ENCODE results near the gene AGO4.
"Not testable (repeated sequence)": the region's sequence is repeated elsewhere in the genome, so short reads cannot be mapped to it uniquely, and the experiment has no call there.

The AGO4 gene

DNA sequence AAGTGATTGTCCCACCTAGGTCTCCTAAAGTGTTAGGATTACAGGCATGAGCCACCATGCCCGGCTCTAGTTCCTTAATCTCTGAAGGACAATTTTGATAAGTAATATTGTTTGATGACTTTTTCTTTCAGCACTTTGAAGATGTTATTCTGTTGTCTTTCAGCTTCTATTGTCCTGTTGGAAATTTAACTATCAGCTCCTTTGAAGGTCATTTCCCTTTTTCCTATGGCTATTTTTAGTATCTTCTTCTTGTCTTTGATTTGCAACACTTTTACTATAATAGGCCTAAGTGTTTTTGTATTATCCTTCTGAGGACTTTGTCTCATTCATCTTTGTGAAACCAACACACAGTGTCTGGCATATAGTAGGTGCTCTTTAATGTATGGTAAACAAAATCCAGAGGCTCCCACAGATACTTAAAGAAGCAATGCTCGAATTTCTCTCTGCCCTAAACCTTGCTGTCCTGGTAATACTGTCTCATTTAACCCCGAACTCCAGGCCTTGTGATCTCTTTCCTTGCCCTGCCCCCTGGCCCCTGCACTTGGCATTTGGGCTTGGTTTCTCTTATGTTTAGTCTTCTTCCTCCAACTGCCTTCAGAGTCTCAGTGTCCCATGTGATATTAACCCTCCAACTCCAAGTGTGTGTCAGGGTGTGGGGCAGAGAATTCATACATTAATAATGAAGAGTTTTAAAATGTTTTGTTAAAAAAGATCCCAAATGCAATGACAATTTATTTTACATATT lies 56.2 kb downstream of the AGO4 start:
- TF ChIP-seq, protein P1, sequence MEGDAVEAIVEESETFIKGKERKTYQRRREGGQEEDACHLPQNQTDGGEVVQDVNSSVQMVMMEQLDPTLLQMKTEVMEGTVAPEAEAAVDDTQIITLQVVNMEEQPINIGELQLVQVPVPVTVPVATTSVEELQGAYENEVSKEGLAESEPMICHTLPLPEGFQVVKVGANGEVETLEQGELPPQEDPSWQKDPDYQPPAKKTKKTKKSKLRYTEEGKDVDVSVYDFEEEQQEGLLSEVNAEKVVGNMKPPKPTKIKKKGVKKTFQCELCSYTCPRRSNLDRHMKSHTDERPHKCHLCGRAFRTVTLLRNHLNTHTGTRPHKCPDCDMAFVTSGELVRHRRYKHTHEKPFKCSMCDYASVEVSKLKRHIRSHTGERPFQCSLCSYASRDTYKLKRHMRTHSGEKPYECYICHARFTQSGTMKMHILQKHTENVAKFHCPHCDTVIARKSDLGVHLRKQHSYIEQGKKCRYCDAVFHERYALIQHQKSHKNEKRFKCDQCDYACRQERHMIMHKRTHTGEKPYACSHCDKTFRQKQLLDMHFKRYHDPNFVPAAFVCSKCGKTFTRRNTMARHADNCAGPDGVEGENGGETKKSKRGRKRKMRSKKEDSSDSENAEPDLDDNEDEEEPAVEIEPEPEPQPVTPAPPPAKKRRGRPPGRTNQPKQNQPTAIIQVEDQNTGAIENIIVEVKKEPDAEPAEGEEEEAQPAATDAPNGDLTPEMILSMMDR (IDR thresholded peaks at IDR 0.05; ENCODE audit: low read depth, low read length, missing control alignments) = no peak
- no peak for DNase-seq (ENCODE audit: extremely low read depth, low read depth)
- H3K4me3 ChIP-seq (replicated peaks; ENCODE audit: low read depth, low read length) = no peak overlapping the region

DNA sequence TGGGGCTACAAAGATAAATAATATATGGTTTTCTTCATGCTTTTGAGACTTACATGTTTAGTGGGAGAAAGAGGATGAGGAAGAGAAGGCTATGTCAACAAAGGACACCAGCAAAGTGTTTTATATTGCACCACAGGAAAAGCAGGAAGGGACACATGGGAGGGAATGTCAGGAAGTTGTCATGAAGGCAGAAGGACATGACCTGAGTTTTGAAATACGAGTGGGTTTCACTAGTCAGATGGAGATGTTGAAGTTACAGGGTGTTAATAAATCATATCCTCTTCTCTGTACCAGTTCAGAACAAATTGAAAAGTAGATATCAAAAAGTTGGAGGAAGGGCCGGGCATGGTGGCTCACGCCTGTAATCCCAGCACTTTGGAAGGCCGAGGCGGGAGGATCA lies 57.0 kb downstream of the AGO4 start:
- TF ChIP-seq, protein P1 (IDR thresholded peaks at IDR 0.05; ENCODE audit: low read depth, low read length, missing control alignments) = no peak
- no peak for DNase-seq (ENCODE audit: extremely low read depth, low read depth)
- no peak overlapping the region for H3K4me3 ChIP-seq (replicated peaks; ENCODE audit: low read depth, low read length)

DNA sequence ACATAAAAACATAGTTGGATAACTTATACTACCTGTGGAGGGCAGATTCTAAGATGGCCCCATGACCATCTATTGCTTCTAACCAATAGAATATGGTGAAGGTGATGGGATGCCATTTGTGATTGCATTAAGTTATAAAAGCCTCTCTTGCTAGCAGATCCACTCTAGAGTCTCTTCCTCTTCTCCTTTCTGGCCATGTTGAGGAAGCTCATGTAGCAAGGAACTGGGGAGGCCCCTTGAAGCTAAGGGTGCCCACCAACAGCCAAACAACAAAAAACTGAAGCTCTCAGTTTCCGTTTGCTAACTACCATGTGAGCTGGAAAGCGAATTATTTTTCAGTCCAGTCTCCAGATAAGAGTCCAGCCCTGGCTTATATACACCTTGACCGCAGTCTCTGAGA lies 59.2 kb downstream of the AGO4 start:
- no peak overlapping the region for H3K4me3 ChIP-seq (replicated peaks; ENCODE audit: low read depth, low read length)
- no peak for DNase-seq (ENCODE audit: extremely low read depth, low read depth)
- TF ChIP-seq, protein P1 (IDR thresholded peaks at IDR 0.05; ENCODE audit: low read depth, low read length, missing control alignments) = no peak

DNA sequence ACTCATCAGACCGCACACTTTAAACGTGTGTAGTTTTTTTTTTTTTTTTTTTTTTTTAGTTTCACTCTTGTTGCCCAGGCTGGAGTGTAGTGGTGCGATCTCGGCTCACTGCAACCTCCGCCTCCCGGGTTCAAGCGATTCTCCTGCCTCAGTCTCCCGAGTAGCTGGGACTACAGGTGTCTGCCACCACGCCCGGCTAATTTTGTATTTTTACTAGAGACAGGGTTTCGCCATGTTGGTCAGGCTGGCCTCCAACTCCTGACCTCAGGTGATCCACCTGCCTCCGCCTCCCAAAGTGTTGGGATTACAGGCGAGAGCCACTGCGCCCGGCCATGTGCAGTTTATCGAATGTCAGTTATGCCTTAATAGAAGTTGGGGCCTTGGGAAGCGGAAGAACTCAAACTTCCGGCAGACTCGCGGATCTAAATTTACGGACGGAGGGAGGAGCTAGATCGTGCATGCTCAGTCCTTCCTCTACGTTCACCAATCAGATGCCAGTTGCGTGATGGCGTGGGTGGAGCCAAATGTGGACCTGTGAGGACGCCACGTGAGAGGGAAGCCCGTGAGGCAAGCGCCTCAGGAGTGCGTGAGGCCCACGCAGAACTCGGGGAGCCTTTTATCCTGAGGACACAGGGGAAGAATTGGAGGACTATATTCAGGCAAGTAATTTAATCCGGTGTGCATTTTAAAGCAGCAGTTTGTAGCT lies 61.6 kb downstream of the AGO4 start:
- DNase-seq (ENCODE audit: extremely low read depth, low read depth); H3K4me3 ChIP-seq (replicated peaks; ENCODE audit: low read depth, low read length): not testable (repeated sequence)

DNA sequence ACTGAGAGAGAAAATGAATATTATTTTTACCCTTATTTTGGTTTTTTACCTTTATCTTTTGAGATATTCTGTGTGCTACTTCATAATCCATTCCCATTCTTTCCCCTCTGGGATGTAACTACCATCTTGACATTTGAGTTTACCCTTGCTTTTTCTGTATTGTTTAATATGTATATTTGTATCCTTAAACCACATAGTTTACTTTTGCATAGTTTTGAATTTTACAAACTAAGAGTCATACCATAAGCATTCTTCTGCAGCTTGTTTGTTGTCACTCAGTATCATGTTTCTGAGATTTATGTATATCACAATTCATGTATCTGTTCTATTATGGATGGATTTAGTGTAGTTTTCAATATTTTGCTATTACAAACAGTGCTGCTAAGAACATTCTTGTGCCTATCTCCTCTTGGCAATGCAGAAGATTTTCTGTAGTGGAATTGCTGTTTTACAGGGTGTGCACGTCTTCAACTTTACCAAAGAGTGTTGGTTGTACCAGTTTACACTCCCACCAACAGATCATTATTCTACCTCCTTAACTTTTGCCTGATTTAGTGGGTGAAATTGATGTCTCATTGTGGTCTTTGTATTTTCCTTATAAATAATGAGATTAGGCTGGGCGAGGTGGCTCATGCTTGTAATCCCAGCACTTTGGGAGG lies 63.0 kb downstream of the AGO4 start:
- no peak for DNase-seq (ENCODE audit: extremely low read depth, low read depth)
- no peak overlapping the region for H3K4me3 ChIP-seq (replicated peaks; ENCODE audit: low read depth, low read length)
- TF ChIP-seq, protein P1 (IDR thresholded peaks at IDR 0.05; ENCODE audit: low read depth, low read length, missing control alignments) = no peak

DNA sequence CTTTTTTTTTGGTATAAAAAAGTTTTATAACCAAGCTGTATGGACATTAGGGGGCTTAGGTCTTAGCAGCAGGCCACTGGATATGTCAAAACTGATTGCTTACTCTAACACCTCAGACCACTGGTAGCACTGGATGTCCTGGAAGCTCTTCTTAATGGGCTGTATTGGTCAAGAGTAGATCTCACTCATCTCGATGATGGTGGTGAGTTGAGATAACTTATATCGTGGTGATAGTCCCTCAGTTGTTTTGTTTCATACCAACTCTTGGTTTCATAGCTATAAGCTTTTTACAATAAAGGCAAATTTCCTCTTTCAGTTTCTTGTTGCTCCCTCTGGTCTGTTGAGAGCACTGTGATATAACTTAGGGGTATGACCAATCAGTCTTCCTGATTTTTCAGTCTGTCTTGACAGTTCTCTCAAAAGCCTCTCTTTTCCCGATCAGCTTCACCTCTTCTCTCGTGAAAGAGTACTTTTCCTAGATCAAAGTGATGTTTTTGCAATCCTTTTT lies 65.5 kb downstream of the AGO4 start:
- TF ChIP-seq, protein P1 (IDR thresholded peaks at IDR 0.05; ENCODE audit: low read depth, low read length, missing control alignments) = no peak
- H3K4me3 ChIP-seq (replicated peaks; ENCODE audit: low read depth, low read length) = no peak overlapping the region
- no peak for DNase-seq (ENCODE audit: extremely low read depth, low read depth)

DNA sequence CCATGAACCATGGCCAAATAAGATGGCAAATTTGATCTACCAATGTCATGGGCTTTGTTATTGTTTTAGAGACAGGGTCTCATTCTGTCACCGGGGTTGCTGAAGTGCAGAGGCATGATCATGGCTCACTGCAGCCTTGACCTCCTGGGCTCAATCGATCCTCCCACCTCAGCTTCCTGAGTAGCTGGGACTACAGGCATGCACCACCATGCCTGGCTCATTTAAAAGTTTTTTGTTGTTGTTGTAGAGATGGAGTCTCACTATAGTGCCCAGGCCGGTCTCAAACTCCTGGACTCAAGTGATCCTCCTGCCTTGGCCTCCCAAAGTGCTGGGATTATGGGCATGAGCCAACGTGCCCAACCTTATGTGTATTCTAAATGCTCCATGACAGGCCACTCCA lies 66.3 kb downstream of the AGO4 start:
- DNase-seq (ENCODE audit: extremely low read depth, low read depth); H3K4me3 ChIP-seq (replicated peaks; ENCODE audit: low read depth, low read length): not testable (repeated sequence)
